Measurements from ENCODE around the gene ABO. TPM values are rescaled to one million over a fixed set of nuclear protein-coding genes. Genes with fewer than 3 reads are reported as not detected.

Gene ABO
- total RNA-seq, 1 experiment from 2014 or later, result 1.2 TPM

DNA sequence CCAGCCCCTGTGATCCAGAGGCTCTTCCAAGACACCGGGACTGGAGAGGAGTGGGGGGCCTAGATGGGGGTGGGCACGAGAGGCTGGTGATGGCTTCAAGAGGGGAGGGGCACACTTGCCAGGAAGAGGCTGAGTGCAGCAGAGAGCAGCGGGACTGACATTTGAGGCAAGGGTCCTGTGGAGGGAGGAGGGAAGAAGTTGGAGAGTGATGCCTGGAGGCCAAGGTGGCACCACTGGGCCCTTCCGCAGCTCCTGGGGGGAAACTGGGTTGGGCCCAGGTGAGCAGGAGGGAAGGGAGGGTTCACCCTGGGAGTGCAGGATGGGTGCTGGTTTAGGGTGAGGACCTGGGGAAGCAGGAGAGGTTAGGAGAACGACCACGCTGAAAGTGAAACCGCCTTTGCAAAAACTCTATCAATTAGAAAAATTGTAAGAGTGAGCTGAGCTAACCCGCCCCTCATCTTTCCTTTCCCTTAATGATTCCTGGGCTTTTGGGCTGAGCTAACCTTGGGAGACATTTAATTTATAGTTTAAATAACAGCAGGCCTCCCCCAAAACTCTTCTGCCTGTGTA lies 26.2 kb downstream of the ABO start:
- RAD21 ChIA-PET (ENCODE audit: low non-redundant PET in 1 of 2, low total read pairs in 2 of 2, uncharacterized antibody in 2 of 2, unreplicated experiment in 2 of 2), result no interaction called here
- Histone ChIP-seq H3K9me3 (ENCODE audit: control insufficient read depth in 1 of 2, insufficient read depth in 1 of 2, low read depth in 1 of 2, low read length in 2 of 2) (no peaks in the 10 kb centered on the region), H4K20me1 (ENCODE audit: insufficient read depth) (no peaks in the 10 kb centered on the region), H3K27me3 (ENCODE audit: insufficient read depth, low read length) (no peaks in the 10 kb centered on the region), H3K4me2 (ENCODE audit: low read length) (no peak overlapping the region), H3K36me3 (ENCODE audit: control insufficient read depth in 1 of 2, insufficient read depth in 2 of 2, low read length in 2 of 2) (no peaks in the 10 kb centered on the region), H3K9ac (ENCODE audit: low read length) (no peak overlapping the region), H3K4me1 (ENCODE audit: control insufficient read depth in 1 of 2, insufficient read depth in 2 of 2, low read length in 2 of 2) (peaks cover 31 to 36% of the 10 kb centered on the region in 2 experiments), H3K27ac (ENCODE audit: low read depth, low read length) (no peak overlapping the region), H2AFZ (ENCODE audit: low read depth, low read length, poor library complexity, severe bottlenecking) (no peak overlapping the region), H3K4me3 (replicated peaks in 1 of 2; ENCODE audit: low read depth in 1 of 2, low read length in 2 of 2) (no peak overlapping the region), H3K9me2 (ENCODE audit: insufficient read depth) (no peaks in the 10 kb centered on the region), H3K79me2 (ENCODE audit: insufficient read depth, low read length) (no peaks in the 10 kb centered on the region)
- intact Hi-C loops (cut with micrococcal nuclease), result no loop called here
- TF ChIP-seq RAD21 (IDR thresholded peaks at IDR 0.05; ENCODE audit: low read depth) (no peak), EGR1 (IDR thresholded peaks at IDR 0.05; ENCODE audit: low read depth) (no peak), SRF (IDR thresholded peaks at IDR 0.05; ENCODE audit: low read depth) (no peak), CEBPB (IDR thresholded peaks at IDR 0.05; ENCODE audit: low read depth) (no peak)
- TF ChIP-seq, protein P1, sequence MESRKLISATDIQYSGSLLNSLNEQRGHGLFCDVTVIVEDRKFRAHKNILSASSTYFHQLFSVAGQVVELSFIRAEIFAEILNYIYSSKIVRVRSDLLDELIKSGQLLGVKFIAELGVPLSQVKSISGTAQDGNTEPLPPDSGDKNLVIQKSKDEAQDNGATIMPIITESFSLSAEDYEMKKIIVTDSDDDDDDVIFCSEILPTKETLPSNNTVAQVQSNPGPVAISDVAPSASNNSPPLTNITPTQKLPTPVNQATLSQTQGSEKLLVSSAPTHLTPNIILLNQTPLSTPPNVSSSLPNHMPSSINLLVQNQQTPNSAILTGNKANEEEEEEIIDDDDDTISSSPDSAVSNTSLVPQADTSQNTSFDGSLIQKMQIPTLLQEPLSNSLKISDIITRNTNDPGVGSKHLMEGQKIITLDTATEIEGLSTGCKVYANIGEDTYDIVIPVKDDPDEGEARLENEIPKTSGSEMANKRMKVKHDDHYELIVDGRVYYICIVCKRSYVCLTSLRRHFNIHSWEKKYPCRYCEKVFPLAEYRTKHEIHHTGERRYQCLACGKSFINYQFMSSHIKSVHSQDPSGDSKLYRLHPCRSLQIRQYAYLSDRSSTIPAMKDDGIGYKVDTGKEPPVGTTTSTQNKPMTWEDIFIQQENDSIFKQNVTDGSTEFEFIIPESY (IDR thresholded peaks at IDR 0.05; ENCODE audit: extremely low read depth, insufficient replicate concordance, low read length), result no peak
- TF ChIP-seq, protein P2, sequence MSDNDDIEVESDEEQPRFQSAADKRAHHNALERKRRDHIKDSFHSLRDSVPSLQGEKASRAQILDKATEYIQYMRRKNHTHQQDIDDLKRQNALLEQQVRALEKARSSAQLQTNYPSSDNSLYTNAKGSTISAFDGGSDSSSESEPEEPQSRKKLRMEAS (IDR thresholded peaks at IDR 0.05), result no peak
- TF ChIP-seq, protein P3, sequence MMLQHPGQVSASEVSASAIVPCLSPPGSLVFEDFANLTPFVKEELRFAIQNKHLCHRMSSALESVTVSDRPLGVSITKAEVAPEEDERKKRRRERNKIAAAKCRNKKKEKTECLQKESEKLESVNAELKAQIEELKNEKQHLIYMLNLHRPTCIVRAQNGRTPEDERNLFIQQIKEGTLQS (IDR thresholded peaks at IDR 0.05), result no peak
- DNase-seq (ENCODE audit: low read depth, low spot score) (no peak), ATAC-seq (no peak)
- POLR2A ChIA-PET, result no interaction called here
- BruUV-seq (replicated peaks), result no TSS peak
- CTCF ChIA-PET, result interaction anchor here (1.3 kb wide), 1 partner anchor 10 kb away, joined by 6 read pairs; no protein-coding TSS in a partner anchor

DNA sequence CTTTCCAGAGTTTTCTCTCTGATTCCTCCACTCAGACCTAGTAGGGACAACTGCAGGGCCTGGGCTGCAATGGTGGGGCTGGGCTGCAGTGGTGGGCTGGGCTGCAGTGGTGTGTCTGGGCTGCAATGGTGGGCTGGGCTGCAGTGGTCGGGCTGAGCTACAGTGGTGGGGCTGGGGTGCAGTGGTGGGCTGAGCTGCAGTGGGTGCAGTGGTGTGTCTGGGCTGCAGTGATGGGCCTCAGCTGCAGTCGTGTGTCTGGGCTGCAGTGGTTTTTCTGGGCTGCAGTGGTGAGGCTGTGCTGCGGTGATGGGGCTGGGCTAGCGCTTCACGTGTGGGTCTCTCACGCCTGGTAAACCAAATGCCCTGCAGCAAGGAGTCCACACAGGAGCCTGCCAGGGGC lies 27.4 kb downstream of the ABO start:
- H3K79me2 ChIP-seq (ENCODE audit: insufficient read depth, low read length), result no peaks in the 10 kb centered on the region
- no peak overlapping the region for H3K4me3 ChIP-seq (replicated peaks in 1 of 2; ENCODE audit: low read depth in 1 of 2, low read length in 2 of 2)
- ChIA-PET RAD21 (ENCODE audit: low non-redundant PET in 1 of 2, low total read pairs in 2 of 2, uncharacterized antibody in 2 of 2, unreplicated experiment in 2 of 2) (no interaction called here), CTCF (interaction anchor here (1.5 kb wide), 1 partner anchor 9 kb away, joined by 4 read pairs; no protein-coding TSS in a partner anchor), POLR2A (no interaction called here)
- no peaks in the 10 kb centered on the region for H4K20me1 ChIP-seq (ENCODE audit: insufficient read depth)
- H3K27ac ChIP-seq (ENCODE audit: low read depth, low read length), result no peak overlapping the region
- intact Hi-C loops (cut with micrococcal nuclease), result no loop called here
- H3K9me2 ChIP-seq (ENCODE audit: insufficient read depth), result no peaks in the 10 kb centered on the region
- H3K27me3 ChIP-seq (ENCODE audit: insufficient read depth, low read length), result no peaks in the 10 kb centered on the region
- H3K4me2 ChIP-seq (ENCODE audit: low read length), result no peak overlapping the region
- peaks cover 27 to 29% of the 10 kb centered on the region in 2 experiments for H3K4me1 ChIP-seq (ENCODE audit: control insufficient read depth in 1 of 2, insufficient read depth in 2 of 2, low read length in 2 of 2)
- ATAC-seq (no peak), DNase-seq (ENCODE audit: low read depth, low spot score) (no peak)
- no peak overlapping the region for H2AFZ ChIP-seq (ENCODE audit: low read depth, low read length, poor library complexity, severe bottlenecking)
- no peak overlapping the region for H3K9ac ChIP-seq (ENCODE audit: low read length)
- H3K9me3 ChIP-seq (ENCODE audit: control insufficient read depth in 1 of 2, insufficient read depth in 1 of 2, low read depth in 1 of 2, low read length in 2 of 2), result no peaks in the 10 kb centered on the region
- no TSS peak for BruUV-seq (replicated peaks)
- H3K36me3 ChIP-seq (ENCODE audit: control insufficient read depth in 1 of 2, insufficient read depth in 2 of 2, low read length in 2 of 2), result no peaks in the 10 kb centered on the region
- TF ChIP-seq JUND (IDR thresholded peaks at IDR 0.05) (no peak), ZNF274 (IDR thresholded peaks at IDR 0.05; ENCODE audit: low read depth, low read length) (no peak), TCF7L2 (IDR thresholded peaks at IDR 0.05; ENCODE audit: borderline replicate concordance, extremely low read depth, insufficient read depth, insufficient read length) (no peak), CBX3 (IDR thresholded peaks at IDR 0.05; ENCODE audit: low read depth) (no peak), SRF (IDR thresholded peaks at IDR 0.05; ENCODE audit: low read depth) (no peak)
- TF ChIP-seq, protein P3 (IDR thresholded peaks at IDR 0.05), result no peak
- TF ChIP-seq, protein P4, sequence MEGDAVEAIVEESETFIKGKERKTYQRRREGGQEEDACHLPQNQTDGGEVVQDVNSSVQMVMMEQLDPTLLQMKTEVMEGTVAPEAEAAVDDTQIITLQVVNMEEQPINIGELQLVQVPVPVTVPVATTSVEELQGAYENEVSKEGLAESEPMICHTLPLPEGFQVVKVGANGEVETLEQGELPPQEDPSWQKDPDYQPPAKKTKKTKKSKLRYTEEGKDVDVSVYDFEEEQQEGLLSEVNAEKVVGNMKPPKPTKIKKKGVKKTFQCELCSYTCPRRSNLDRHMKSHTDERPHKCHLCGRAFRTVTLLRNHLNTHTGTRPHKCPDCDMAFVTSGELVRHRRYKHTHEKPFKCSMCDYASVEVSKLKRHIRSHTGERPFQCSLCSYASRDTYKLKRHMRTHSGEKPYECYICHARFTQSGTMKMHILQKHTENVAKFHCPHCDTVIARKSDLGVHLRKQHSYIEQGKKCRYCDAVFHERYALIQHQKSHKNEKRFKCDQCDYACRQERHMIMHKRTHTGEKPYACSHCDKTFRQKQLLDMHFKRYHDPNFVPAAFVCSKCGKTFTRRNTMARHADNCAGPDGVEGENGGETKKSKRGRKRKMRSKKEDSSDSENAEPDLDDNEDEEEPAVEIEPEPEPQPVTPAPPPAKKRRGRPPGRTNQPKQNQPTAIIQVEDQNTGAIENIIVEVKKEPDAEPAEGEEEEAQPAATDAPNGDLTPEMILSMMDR (IDR thresholded peaks at IDR 0.05 in 2 of 3, conservative IDR thresholded peaks at IDR 0.05 in 1 of 3; ENCODE audit: borderline replicate concordance in 1 of 3, insufficient read depth in 1 of 3, low read depth in 2 of 3, low read length in 2 of 3), result no peak
- TF ChIP-seq, protein P1 (IDR thresholded peaks at IDR 0.05; ENCODE audit: extremely low read depth, insufficient replicate concordance, low read length), result no peak

All from HCT116 (cell line).